Measurements from ENCODE around the gene CRLF3.
"Not testable (repeated sequence)": the region's sequence is repeated elsewhere in the genome, so short reads cannot be mapped to it uniquely, and the experiment has no call there.

CRLF3 gene

DNA sequence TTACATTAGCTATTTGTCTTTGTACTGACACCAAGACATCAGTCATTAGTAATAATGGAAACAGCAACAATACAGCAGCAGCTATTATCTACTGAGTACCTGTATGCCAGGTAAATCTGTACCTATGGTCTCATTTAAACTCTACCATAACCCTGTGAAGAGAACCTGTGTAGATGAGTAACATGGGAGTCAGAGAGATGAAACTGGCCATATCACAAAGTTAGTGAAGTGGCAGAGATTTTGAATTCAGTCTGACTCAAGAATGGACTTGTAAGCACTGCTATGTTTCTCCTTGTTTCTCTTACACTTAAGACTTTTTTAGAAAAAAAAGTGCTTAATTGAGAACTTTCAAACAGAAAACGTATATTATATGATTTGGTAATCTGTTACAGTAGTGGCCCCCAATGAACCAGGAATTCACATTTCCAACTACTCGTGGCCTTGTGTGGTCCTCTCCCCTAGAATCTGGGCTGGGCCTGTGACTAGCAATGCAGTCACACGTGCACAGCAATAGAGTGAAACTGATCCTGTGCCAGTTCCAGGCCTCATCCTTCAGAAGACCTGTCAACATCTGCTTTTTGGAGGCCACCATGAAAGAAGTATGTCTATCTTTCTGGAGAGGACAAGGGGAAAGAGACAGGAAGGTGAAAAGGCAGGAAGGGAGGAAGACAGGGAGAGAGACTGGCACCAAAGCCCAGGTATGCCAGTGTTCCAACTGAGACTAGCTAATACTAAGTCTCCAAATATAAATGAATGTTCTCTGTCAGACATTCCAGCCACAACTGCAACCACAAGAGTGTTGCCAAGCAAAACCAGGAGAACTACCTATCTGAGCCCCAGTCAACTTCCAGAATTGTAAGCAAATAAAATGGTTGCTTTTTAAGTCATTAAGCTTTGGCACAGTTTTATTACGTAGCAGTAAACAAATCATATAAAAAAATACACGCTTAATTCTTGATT, 12.0 kb downstream of the CRLF3 start:
- DNase-seq: no peak

DNA sequence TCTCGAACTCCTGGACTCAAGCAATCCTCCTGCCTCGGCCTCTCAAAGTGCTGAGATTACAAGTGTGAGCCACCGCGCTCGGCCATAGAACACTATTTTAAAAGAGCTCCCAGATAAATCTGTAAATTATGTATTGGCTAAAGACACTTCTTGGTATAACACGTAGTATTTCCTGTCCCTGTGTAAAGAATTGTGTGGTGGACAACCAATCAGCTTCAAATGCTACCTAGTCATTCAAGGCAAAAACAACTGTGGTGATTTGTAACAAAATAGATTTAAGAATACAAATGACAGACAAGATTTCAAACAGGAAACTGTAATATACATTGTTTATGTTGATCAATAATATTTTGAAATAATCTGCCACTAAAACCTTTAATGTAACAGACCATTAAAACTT, 14.6 kb downstream of the CRLF3 start:
- no peak for DNase-seq

DNA sequence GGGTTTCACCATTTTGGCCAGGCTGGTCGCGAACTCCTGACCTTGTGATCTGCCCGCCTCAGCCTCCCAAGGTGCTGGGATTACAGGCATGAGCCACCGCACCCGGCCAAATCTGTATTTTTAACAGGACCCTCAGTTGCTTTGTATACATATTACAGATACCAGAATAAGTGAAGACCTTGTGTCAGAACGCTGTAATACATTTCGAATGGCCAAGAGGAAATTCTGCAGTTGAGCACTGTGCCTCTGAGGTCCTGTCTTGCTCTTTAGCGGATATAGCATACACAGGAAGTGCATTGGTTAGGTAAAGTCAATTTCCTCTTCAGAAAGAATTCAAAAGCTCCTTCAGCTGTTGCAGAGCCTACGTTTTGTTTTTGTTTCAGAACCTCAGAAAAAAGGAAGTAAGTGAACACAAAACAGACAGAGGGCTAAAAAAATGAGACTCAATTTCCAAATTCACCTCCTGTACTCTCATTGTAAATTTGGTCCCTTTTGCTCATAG, 15.7 kb downstream of the CRLF3 start:
- peak; percentile 69 for DNase-seq

DNA sequence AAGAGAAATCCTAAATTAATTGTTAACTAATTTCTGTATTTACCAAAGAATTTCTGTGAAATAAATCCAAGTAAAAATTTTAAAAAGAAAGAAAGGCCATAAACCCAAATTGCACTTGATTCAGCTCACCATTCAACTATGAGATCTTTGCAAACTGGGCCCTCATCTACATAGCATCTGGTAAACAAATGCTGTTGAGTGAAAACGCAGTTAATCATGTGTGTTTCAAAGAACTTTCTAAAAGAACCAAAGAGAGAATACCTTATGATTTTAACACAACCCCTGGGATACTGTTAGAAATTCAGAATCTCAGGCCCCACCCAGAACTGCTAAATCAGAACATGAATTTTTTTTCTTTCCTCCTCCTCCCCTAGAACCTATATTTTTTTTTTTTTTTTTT, 16.6 kb downstream of the CRLF3 start:
- DNase-seq: no peak

DNA sequence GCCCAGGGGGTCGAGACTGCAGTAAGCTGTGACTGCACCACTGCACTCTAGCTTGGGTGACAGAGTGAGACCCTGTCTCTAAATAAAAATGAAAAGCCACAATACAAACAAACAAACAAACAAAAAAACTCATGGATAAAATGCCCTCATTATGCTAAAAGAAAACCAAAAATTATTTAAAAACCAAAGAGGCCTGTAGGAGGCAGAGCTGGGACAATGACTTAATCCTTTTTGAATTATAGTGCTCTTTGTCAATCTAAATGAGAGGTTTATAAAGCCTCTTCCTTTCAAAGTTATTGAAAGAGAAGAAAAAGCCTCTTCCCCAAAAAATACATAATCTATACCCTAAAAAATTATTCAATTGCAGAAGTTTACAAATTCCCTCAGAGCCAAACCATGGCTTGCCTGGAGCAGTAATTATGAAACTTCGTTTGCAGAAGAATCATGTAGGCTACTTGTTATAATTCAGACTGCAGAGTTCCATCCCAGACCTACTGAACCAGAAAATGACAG, 18.5 kb downstream of the CRLF3 start:
- DNase-seq: peak; percentile 50

DNA sequence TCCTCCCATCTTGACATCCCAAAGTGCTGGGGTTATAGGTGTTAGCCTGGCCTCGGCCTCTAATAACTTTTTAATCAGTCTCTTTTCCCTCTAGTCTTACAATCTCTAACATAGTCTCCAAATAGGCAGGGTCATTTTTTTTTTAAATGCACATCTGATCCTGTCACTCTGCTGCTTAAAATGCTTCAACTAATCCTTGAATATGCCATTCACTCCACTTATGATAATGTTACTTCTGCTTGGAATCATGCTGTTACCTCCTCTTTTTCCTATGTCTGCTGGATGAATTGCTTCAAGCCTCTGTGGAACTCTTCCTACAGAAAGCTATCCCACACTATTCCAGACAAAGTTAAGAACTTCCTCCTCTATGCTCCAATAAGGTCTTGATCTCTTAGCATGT, 22.8 kb downstream of the CRLF3 start:
- no peak for DNase-seq

DNA sequence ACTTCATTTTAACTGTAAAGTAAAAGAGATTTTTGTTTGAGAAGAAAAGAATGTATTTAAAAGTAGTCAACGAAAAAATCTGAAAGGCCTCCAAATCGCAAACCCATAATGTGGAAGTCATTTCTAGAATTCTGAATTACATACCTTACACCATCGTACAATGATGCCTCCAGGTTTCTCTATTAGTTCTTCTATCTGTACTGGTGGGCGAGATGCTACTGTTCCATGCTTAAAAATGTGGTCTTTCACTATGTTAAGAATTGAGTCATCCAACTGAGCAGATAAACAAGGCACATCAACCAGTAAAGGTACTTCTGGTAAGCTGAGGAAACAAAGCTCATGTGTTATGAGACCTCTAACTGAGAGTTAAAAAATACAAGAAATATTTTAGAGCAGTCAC, 28.5 kb downstream of the CRLF3 start:
- DNase-seq: no peak

DNA sequence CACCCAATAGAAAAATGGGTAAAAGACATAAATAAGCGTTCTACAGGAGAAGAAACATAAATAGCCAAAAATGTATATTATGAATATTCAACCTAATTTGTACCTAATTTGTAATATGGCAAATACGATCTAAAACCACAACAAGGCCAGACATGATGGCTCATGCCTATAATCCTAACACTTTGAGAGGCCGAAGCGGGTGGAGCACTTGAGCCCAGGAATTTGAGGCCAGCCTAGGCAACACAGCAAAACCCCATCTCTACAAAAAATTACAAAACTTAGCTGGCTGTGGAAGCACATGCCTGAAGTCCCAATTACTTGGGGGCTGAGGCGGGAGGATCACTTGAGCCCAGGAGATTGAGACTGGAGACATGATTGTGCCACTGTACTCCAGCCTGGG, 30.1 kb downstream of the CRLF3 start:
- DNase-seq: no peak

DNA sequence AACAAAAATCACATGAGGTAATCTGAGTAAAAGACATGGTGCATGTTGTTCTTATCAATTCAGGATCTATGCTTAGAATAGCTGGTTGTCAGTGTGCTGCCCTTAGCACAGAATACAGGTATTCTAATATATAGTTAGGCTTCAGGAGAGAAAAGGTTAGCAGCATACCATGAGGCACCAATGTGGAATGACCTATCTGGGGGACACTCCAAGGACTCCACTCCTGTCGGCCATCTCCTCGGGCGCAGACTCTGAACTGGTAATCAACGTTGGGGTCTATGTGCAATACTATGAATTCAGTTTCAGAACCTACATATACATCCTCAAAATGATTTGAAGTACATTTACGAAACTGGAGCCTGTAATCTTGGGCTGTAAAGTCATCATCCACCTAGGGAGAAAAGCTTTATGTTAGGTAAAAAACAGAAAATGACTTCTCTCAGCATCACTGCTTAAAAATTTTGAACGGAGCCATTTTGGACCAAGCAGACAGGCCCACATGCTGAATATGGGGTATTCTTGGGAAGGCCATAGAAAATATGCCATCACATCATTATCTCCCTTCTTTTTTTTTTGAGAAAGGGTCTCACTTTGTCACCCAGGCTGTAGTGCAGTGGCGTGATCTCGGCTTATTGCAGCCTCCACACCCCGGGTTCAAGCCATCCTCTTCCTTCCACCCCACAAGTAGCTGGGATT, 31.1 kb downstream of the CRLF3 start:
- no peak for DNase-seq

DNA sequence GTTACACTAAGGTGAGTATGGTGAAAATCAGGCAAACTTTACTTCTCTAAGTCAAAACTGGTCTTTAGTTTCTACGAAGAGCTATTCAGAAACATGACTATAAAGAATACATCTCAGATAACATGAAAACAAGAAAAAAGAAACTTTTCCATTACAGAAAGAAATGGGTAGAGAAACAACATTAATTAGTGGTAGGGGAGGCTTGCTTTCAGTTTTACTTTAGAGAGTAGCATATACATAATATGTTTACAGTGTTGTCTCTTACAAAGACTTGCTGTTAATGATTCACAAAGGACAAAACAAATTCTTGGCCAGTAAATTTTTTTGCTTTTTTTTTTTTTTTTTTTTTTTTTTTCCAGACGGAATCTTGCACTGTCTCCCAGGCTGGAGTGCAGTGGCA, 34.2 kb downstream of the CRLF3 start:
- DNase-seq: no peak

DNA sequence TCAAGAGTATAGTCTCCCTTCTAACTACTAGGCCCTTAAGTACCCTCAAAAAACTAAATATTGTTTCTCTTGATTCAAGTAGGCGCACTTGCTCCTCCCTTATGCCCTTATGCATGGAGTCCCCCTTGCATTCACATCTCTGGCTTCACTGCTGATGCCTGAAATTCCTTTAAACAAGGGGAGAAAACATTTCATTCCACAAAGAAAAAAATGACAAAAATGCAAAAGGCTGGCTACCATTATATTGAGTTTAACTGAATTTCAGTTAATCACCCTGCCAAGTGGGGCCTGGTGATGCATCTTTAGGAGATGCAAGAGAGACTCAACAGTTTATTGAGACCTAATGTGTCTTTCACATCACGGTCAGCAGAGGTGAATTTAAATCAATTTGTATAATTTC, 35.6 kb downstream of the CRLF3 start:
- DNase-seq: no peak

DNA sequence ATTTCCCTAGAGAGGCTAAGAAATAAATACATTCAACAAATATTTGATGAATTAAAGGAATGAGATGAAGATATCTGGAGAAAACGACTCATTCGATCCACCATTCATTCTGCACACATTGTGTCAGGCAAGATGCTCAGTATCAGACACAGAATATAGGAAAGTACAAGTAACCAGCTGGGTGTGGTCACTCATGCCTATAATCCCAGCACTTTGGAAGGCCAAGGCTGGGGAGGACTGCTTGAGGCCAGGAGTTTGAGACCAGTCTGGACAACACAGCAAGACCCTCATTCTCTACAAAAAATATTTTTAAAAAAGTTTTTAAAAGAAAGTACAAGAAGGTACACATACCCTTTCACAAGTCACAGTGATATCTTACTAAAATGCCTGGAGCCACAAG, 42.3 kb downstream of the CRLF3 start:
- no peak for DNase-seq

DNA sequence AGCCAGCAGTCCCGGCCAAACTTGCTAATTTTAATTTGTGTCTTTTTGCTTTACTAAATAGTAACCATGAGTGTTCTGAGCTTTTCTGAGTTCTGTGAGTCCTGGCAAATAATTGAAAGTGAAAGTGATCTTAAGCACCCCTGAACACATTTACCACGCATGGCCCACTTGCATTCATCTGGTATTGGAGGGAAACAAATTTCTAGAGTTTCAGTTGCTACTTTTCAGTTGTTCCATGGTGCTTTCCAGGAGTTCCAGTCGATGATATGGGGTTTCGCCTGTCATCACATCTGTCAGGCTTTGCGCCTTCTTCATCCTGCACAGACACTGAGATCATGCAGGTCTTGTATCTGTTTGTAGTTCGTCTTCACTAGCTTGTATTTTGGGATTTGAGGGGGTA, 44.1 kb downstream of the CRLF3 start:
- no peak for DNase-seq

DNA sequence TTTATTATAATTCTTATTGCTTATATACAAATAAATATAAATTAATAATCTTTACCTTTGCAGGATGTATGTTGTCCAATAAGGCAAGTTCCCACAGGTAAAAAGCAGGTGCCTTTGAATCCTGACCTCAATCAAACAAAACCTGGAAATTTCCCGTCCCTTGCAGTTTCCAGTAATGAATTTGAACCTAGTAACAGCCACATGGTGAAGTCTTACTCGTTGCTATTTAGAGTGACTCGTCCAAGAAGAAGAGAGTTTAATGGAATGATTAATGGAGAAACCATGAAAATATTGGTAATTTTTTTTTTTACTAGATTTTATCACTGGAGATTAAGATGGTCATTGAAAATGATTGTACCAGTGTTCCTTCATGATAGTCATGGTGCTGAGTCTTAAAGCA, 55.7 kb downstream of the CRLF3 start:
- DNase-seq: not testable (repeated sequence)

DNA sequence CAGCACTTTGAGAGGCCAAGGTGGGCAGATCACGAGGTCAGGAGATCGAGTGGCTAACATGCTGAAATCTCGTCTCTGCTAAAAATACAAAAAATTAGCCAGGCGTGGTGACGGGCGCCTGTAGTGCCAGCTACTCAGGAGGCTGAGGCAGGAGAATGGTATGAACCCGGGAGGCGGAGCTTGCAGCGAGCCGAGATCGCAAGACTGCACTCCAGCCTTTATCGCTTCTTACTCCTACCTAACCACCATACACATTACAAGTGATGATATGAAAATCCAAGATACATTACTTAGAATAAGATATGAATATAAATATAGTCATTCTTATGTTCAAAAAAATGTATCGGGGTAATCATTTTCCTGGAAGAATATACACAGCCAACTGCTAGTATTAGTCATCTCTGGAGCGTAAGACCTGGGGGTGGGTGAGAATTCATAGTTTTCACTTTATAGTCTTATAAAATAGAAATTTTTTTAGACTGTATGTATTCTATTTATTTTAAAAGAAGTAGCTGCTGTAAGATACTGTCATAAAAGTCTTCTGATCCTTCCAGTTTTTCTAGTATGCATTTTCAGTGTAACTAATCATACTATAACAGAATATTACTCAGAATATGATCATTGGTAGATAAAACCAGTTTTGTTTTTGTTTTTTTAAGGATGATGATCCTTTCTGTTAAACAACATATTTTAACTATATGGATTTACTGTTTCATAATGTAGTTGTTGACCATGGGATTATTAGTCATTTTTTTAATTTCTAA, 56.7 kb downstream of the CRLF3 start:
- DNase-seq: not testable (repeated sequence)

DNA sequence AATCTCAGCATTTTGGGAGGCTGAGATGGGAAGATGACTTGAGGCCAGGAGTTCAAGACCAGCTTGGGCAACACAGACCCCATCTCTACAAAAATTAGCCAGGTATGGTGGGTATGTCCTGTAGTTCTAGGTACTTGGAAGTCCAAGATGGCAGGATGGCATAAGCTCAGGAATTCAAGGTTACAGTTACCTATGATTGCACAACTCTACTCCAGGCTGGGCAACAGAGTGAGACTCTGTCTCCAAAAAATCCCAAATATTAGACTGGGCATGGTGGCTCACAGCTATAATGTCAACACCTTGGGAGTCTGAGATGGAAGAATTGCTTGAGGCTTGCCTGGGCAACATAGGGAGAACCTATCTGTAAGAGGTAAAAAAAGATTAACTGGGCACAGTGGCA, 63.4 kb downstream of the CRLF3 start:
- DNase-seq: no peak

DNA sequence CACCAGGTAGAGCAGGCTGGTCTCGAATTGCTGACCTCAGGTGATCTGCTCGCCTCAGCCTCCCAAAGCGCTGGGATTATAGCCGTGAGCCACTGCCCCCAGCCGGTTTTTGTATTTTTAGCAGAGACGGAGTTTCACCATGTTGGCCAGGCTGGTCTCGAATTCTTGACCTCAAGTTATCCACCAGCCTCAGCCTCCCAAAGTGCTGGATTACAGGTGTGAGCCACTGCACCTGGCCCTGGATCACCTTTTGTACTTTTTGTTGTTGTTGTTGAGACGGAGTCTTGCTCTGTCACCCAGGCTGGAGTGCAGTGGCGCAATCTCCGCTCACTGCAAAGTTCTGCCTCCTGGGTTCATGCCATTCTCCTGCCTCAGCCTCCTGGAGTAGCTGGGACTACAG, 71.2 kb downstream of the CRLF3 start:
- not testable (repeated sequence) for DNase-seq

DNA sequence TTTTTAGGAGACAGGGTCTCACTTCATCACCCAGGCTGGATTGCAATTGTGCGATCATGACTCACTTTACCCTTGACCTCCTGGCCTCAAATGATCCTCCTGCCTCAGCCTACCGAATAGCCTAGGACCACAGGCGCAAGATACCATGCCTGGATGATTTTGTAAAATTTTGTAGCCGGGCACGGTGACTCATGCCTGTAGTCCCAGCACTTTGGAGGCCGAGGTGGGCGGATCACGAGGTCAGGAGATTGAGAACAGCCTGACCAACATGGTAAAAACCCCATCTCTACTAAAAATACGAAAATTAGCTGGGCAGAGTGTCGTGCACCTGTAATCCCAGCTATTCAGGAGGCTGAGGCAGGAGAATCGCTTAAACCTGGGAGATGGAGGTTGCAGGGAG, 73.5 kb downstream of the CRLF3 start:
- DNase-seq: not testable (repeated sequence)

DNA sequence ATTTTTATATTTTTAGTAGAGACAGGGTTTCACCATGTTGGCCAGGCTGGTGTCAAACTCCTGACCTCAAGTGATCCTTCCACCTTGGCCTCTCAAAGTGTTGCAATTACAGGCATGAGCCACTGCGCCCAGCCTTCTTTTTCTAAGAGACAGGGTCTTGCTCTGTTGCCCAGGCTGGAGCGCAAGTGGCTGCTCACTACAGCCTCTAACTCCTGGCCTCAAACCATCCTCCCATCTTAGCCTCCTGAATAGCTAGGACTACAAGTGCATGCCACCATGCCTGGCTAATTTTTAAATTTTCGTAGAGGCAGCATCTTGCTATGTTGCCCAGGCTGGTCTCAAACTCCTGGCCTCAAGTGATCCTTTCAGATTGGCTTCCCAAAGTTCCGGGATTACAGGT, 76.9 kb downstream of the CRLF3 start:
- not testable (repeated sequence) for DNase-seq

DNA sequence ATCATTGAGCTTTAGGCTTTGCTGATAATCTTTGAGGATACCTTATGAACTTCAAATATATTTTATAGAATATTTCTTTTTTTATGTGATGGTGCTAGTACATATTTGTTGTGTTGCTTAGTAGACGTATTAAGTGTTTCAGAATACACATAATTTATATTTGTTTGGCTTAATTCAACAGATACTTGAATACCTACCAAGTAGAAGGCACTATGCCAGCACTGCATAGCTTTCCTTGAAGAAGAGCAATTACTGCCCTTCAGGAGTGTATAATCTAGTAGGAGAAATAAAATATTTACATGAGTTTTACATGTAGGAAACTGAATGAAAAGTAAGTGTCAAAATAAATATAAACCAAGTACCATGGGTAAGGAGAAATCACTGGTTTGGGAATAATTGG, 81.8 kb downstream of the CRLF3 start:
- not testable (repeated sequence) for DNase-seq

DNA sequence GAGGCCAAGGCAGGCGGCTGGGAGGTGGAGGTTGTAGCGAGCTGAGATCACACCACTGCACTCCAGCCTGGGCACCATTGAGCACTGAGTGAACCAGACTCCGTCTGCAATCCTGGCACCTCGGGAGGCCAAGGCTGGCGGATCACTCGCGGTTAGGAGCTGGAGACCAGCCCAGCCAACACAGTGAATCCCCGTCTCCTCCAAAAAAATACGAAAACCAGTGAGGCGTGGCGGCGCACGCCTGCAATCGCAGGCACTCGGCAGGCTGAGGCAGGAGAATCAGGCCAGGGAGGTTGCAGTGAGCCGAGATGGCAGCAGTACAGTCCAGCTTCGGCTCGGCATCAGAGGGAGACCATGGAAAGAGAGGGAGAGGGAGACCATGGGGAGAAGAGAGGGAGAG, 88.1 kb downstream of the CRLF3 start:
- DNase-seq: not testable (repeated sequence)

DNA sequence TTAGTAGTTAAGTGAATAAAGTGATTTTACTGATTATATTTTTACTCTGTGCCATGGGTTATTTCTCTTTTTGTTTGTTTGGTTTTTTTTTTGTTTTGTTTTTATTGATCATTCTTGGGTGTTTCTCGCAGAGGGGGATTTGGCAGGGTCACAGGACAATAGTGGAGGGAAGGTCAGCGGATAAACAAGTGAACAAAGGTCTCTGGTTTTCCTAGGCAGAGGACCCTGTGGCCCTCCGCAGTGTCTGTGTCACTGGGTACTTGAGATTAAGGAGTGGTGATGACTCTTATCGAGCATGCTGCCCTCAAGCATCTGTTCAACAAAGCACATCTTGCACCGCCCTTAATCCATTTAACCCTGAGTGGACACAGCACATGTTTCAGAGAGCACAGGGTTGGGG, 88.8 kb downstream of the CRLF3 start:
- DNase-seq: peak; percentile 67

DNA sequence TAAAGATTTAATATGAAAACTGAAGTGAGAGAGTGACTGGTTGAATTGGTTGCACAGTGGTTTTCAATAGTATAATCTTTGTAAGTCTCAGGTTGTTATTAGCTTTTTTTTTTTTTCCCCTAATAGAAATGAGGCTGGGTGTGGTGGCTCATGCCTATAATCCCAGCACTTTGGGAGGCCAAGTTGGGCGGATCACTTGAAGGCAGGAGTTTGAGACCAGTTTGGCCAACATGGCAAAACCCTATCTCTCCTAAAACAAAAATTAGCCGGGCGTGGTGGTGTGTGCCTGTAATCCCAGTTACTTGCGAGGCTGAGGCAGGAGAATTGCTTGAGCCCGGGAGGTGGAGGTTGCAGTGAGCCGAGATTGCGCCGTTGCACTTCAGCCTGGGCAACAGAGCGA, 89.3 kb downstream of the CRLF3 start:
- peak; percentile 22 for DNase-seq
